Cardiac septum (tissue), 1 donor: ENCODE measurements around the gene TCF12. TPM values are rescaled to one million over a fixed set of nuclear protein-coding genes. Genes with fewer than 3 reads are reported as not detected.

Experiments used
- DNase-seq: peaks from one replicate; pipeline ENCODE4 v3.0.0-alpha.2; 2020; ENCODE audit warnings: low spot score
- intact Hi-C: fragments of 100-400 bp; cut with DNase I; formaldehyde crosslinking; loops from one replicate; pipeline ENCODE4 v1.14.0; 2022
- total RNA-seq: library from RNA; stranded (reverse); fragmentation: NEBNext Ultra II Directional; extraction: Animal tissue kit (Norgen Biotek cat#: 25700); gene quantifications from one replicate; pipeline ENCODE4 v1.2.1, GENCODE V29; 2021
- donor health status: DM: no; HTN: no; CAD: no.

TCF12 gene
- total RNA-seq, 1 donor from 2014 or later, result 57.3 TPM

- intact Hi-C loops, result no loop called here
- no peak for DNase-seq
These were observed 326.7 kb downstream of the TCF12 start for GRCh38 chr15:57245130-57245529.

GRCh38 chr15:57245714-57246113, 327.3 kb downstream of the TCF12 start:
- intact Hi-C loops, result no loop called here

GRCh38 chr15:57248074-57248473, 329.6 kb downstream of the TCF12 start:
- DNase-seq, result no peak
- intact Hi-C loops, result no loop called here

More at GRCh38 chr15:57245714-57246113, 327.3 kb downstream of the TCF12 start:
- DNase-seq, result no peak

GRCh38 chr15:57251308-57251707, 332.9 kb downstream of the TCF12 start:
- DNase-seq, result no peak
- intact Hi-C loops, result no loop called here

GRCh38 chr15:57251941-57252340, 333.5 kb downstream of the TCF12 start:
- DNase-seq, result no peak
- intact Hi-C loops, result no loop called here

GRCh38 chr15:57253082-57253481, 334.6 kb downstream of the TCF12 start:
- no peak for DNase-seq
- intact Hi-C loops, result no loop called here

- DNase-seq, result no peak
- intact Hi-C loops, result no loop called here
These were observed 335.1 kb downstream of the TCF12 start for GRCh38 chr15:57253500-57253899.

- intact Hi-C loops, result no loop called here
- no peak for DNase-seq
These were observed 337.4 kb downstream of the TCF12 start for GRCh38 chr15:57255751-57256341.

- DNase-seq, result no peak
- intact Hi-C loops, result no loop called here
These were observed 338.5 kb downstream of the TCF12 start for GRCh38 chr15:57256939-57257338.

- no peak for DNase-seq
- intact Hi-C loops, result no loop called here
These were observed 341.2 kb downstream of the TCF12 start for GRCh38 chr15:57259568-57260040.

- no peak for DNase-seq
- intact Hi-C loops, result no loop called here
These were observed 345.1 kb downstream of the TCF12 start for GRCh38 chr15:57263520-57263919.

GRCh38 chr15:57272771-57273357, 354.4 kb downstream of the TCF12 start:
- intact Hi-C loops, result no loop called here
- no peak for DNase-seq

GRCh38 chr15:57273402-57273801, 355.0 kb downstream of the TCF12 start:
- no peak for DNase-seq
- intact Hi-C loops, result no loop called here

- intact Hi-C loops, result no loop called here
These were observed 360.0 kb downstream of the TCF12 start for GRCh38 chr15:57278439-57278838.

GRCh38 chr15:57280464-57280863, 362.0 kb downstream of the TCF12 start:
- intact Hi-C loops, result no loop called here
- no peak for DNase-seq

More at GRCh38 chr15:57278439-57278838, 360.0 kb downstream of the TCF12 start:
- DNase-seq, result no peak

GRCh38 chr15:57281321-57281720, 362.9 kb downstream of the TCF12 start:
- intact Hi-C loops, result no loop called here
- no peak for DNase-seq

- DNase-seq, result no peak
- intact Hi-C loops, result no loop called here
These were observed 364.2 kb downstream of the TCF12 start for GRCh38 chr15:57282686-57283085.

- no peak for DNase-seq
- intact Hi-C loops, result no loop called here
These were observed 365.5 kb downstream of the TCF12 start for GRCh38 chr15:57283774-57284503.

- DNase-seq, result no peak
- intact Hi-C loops, result no loop called here
These were observed 366.1 kb downstream of the TCF12 start for GRCh38 chr15:57284535-57284934.

GRCh38 chr15:57285386-57285785, 366.9 kb downstream of the TCF12 start:
- no peak for DNase-seq
- intact Hi-C loops, result no loop called here
